HG03571 (cell line): Measurements from ENCODE around the gene UBE4B.
"Not testable (repeated sequence)": the region's sequence is repeated elsewhere in the genome, so short reads cannot be mapped to it uniquely, and the experiment has no call there.

Experiments
- ATAC-seq: cut with Tn5 transposase; IDR thresholded peaks from one replicate; pipeline ENCODE4 v1.9.1; 2021; ENCODE audit not compliant: unreplicated experiment

The UBE4B gene

DNA sequence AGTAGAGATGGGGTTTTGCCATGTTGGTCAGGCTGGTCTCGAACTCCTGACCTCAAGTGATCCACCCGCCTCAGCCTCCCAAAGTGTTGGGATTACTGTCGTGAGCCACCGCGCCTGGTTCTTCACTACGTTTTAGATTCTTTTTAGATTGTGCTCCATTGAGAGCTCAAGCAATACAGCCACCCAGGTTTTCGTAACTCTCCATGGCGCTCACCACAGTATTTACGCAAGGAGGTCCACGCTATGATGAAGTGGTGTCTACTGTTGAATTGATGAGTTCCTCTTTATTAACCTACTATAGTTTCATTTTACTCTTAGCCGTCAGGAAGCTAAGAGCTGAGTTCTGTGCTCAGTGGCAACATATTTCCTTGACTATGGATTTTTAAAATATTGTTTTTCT, 175.8 kb downstream of the UBE4B start:
- ATAC-seq = no peak

- no peak for ATAC-seq
Measured at GRCh38 chr1:10209590-10209904, 176.8 kb downstream of the UBE4B start.

DNA sequence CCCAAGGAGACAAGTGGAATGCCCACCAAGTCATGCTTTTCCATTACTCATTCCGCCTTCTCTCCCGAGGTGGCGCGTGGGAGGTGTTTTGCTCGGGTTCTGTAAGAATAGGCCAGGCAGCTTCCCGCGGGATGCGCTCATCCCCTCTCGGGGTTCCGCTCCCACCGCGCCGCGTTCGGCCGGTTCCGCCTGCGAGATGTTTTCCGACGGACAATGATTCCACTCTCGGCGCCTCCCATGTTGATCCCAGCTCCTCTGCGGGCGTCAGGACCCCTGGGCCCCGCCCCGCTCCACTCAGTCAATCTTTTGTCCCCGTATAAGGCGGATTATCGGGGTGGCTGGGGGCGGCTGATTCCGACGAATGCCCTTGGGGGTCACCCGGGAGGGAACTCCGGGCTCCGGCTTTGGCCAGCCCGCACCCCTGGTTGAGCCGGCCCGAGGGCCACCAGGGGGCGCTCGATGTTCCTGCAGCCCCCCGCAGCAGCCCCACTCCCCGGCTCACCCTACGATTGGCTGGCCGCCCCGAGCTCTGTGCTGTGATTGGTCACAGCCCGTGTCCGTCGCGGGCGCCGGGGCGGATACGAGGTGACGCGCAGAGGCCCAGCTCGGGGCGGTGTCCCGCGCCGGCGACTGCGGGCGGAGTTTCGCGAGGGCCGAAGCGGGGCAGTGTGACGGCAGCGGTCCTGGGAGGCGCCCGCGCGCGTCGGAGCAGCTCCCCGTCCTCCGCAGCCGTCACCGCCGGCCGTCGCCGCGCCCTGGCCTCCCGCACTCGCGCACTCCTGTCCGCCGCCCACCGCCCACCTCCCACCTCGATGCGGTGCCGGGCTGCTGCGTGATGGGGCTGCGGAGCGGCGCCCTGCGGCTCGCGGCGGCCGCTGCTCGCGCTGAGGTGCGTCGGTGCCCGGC, 177.4 kb downstream of the UBE4B start, which contains the start of gene KIF1B:
Gene KIF1B, plus strand, starts transcription at position 666 of the 906 bp plus-strand sequence. CDS start 21,759 bp downstream, outside the sequence.
- peak; percentile 95 for ATAC-seq

GRCh38 chr1:10210841-10211804, 178.4 kb downstream of the UBE4B start:
- ATAC-seq = peak; percentile 13

DNA sequence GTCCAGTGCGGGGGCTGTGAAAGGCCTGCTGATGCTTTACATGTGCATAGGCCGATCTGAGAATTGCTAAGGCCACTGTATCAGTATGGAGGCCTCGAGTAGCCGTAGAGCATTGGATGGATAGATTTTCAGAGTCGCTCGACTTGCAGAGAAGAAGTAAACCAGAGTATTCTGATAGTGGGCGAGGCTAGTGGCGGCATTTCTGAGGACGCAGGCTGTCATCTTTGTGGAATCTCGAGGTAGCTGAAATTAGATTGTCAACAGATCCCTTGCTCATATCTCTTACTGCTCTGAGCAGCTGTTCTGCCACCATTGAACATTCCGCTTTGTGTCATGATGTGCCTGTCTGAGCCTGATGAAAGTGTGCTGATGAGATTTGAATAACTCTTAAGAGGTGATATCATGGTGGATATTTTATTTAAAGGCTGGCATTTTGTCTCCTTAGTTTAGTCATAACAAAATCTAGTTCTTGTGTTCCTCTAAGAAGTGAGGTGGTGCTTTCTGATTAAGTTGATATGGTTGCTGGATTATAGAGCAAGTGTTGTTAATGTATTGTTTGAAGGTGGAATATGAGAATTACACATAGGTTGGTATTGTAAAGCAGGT, 179.2 kb downstream of the UBE4B start:
- no peak for ATAC-seq

DNA sequence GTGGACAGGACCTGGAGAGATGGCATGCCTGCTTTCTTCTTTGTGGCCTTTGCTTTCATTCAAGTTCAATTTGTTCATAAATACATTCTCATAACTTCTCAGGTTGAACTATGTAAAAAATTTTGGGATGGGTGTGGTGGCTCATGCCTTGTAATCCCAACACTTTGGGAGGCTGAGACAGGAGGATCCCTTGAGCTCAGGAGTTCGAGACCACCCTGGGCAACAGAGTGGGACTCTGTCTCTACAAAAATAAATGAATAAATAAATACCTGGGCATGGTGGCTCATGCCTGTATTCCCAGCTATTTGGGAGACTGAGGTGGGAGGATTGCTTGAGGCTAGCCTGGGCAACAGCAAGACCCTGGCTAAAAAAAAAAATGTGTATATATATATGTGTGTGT, 179.7 kb downstream of the UBE4B start:
- ATAC-seq = no peak

DNA sequence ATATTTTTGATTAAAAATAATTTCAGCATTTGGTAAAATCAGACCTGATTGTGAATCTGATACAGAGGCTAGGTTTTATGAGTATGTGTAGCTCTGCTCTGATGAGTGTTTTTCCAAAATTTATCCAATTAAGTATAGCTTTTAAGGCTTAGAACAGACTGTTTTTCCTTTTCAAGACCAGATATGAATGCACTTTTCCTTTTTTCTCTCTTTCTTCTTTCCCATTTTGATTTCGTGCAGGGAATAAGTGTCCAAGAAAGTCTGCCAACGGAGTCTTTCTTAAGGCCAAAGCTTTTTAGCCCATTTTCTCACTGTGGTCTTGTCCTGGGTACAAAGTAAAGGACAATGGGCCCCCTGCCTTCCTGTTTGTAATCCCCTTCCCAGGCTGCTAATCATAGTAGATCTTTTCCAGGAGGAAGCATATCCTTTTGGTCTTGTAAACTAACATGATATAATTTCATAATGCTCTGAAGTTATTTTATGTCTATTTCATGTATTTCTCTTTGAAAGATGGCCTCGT, 180.5 kb downstream of the UBE4B start:
- ATAC-seq = no peak

DNA sequence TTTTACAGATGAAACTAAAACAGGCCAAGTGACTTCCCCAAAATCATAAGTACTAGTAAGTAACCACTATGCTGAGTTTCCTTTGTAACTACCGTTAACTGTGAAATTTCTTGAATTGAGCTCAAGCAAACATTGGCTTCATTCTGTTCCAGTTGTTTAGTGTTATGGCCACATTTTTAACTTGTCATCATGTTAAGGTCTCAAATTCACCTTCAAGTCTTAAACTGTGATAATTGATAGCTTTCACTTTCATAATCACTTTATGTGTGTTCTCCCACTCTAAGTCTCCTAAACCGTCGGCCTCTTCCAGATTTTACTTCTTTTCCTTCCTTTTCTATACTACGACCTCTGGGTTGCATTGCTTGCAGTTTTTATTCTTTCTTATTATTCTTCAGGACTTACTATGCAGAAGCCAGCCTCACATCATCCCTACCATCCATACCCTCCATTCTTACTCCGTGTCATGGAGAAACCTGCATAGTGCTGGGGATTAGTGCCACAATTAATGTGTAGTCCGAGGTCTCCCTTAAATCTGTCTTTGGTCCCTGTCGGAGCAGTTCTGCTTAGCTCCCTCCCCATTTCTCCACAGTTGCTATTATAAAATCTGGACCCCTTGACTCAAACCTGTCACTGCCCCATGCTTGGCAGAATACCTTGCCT, 183.5 kb downstream of the UBE4B start:
- no peak for ATAC-seq

DNA sequence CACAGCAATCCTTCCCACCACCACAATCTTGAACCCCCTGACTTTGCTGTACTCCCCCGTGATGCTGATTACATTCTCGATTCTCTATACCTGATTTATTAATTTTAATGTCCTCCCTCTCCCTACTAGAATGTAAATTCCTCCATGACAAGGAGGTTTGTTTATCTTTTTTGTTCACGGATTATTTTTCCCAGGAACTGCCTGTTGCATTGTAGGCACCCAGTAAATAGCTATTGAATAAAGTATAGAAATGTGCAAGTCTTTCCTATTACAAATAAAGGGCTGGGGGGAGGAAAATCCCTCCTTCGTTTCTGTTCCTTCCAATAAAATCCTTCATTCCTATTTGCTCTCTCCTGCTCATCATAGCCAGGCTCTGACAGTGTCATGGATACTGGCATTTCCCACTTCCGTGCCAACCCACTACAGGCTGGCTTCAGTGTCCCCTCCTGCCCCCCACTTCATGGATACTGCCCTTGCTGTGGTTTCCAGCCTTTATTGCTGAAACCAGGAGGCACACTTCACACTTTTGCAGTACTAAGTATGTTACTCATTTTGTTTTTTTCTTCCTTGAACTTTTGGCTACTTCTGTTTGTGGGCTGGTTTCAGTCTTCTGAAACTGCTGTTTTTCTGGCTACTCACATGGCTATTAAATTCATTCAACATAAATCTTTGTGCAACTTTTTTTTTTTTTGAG, 185.1 kb downstream of the UBE4B start:
- ATAC-seq = no peak

- no peak for ATAC-seq
Measured at GRCh38 chr1:10220200-10220599, 187.4 kb downstream of the UBE4B start.

GRCh38 chr1:10220657-10221056, 187.9 kb downstream of the UBE4B start:
- not testable (repeated sequence) for ATAC-seq

DNA sequence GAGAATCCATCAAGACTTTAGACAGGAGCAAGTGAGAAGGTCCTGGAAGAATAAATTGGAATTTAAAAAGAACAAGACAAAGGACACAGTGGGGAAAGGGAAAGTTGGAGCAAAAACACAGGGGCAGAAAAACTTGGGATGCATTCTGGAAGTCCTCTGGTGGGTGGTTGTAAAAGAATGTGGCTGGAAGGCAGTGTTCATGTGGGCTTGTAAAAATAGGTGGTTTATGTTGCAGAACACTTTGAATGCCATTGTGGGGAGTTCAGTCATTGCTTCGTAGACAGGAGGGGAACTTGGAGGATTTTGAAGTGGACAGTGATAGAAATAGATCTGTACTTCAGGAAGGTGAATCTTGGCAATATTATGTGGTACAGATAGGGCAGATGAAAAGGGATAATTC, 192.8 kb downstream of the UBE4B start:
- ATAC-seq = no peak

DNA sequence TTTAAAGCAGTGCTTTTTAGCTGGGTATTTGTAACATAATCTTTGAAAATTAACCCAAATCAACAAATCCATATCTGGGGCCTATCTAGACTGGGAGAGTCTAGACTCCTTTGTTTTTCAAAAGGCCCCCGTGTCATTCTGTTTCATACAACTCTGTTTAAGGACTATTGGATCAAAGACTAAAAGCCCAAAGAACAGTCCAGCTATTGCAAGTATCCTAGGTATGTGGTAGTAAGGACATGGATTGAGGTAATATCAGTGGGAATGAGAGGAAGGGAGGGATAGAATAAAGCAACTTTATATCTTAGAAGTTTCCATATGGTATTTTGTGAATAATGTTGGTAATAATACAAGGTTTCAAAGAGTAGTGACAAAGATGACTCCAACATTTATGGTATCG, 195.8 kb downstream of the UBE4B start:
- no peak for ATAC-seq

DNA sequence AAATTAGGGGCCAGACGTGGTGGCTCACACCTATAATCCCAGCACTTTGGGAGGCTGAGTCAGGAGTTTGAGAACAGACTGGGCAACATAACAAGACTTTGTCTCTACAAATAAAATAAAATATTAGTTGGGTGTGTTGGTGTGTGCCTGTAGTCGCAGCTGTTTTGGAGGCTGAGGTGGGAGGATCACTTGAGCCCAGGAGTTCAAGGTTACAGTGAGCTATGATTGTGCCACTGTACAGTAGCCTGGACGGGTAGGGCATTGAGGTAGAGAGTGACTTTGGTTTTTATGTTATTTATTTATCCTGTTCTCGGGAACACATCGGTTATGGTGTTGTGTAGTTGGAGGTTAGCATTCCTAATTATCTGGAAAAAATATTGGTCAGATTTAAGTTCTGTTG, 197.1 kb downstream of the UBE4B start:
- no peak for ATAC-seq
